Cardiac muscle cell (in vitro differentiated cells and primary cell): ENCODE results near the gene USP37. TPM values are rescaled to one million over a fixed set of nuclear protein-coding genes. Genes with fewer than 3 reads are reported as not detected.
A peak's percentile ranks its signal among the peaks of the same experiment; 100 is the strongest.

Source experiments
- DNase-seq, 2 donors: peaks; one replicate each; pipeline versions ENCODE4 v3.0.0 to v3.0.0-alpha.2; 2010 to 2017; ENCODE audit warnings: low read depth in 1 of 2, low spot score in 1 of 2
- H3K27ac ChIP-seq: fragments of 200-600 bp; sonication (generic); 2 replicates; pipeline ENCODE4 v1.5.1; 2016
- H3K27me3 ChIP-seq: fragments of 200-600 bp; sonication (generic); 2 replicates; pipeline ENCODE4 v1.6.0; 2016; ENCODE audit warnings: control low read depth
- H3K36me3 ChIP-seq: fragments of 200-600 bp; sonication (generic); 2 replicates; pipeline ENCODE4 v1.5.1; 2016; ENCODE audit warnings: control low read depth
- H3K4me1 ChIP-seq: fragments of 200-600 bp; sonication (generic); 2 replicates; pipeline ENCODE4 v1.8.1; 2017; ENCODE audit warnings: low read depth, mild to moderate bottlenecking, mixed run types
- H3K4me3 ChIP-seq: fragments of 200-600 bp; sonication (generic); 2 replicates; pipeline ENCODE4 v1.5.1; 2016; ENCODE audit warnings: mild to moderate bottlenecking
- H3K9me3 ChIP-seq: fragments of 200-600 bp; sonication (generic); 2 replicates; pipeline ENCODE4 v1.5.1; 2017; ENCODE audit warnings: low read depth, mild to moderate bottlenecking, control low read depth
- polyA plus RNA-seq: library from polyadenylated mRNA; unstranded; fragments of >200 nt; fragmentation: Nextera tagmentation; extraction: Ambion mirVana; gene quantifications from 2 replicates; pipeline ENCODE4 v1.2.1, GENCODE V29; 2016
- total RNA-seq: library from RNA; depleted of rRNA; stranded (reverse); fragments of >200 nt; gene quantifications from 2 replicates; pipeline ENCODE4 v1.2.3, GENCODE V29; 2016
- TF ChIP-seq, protein P1 (sequence below): IDR thresholded peaks from 2 replicates; pipeline ENCODE4 v1.5.1; 2012; ENCODE audit warnings: low read depth, mild to moderate bottlenecking, low read length

Gene USP37
- total and polyA plus RNA-seq, 2 experiments from 2014 or later = 5.8 to 14.3 TPM

DNA sequence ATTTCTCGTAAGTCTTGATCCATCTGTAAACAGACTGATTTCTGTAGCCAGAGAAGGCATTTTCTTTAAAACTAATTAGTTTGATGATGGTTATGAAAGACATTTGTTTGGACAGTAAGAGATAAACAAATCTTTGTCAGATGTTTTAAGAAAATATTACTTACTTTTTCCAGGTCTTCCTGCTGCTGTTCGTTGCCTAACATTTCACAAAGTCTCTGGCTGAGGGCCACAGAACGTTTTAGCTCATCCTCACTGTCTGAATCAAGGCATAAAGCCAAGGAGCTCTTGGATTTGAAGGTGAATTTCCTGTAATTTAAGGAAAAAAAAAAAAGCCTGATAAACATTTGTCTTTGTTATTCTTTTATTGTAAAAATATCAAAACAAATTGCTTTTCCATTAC is 91.5 kb downstream of the USP37 start:
- no peak overlapping the region for H3K27ac ChIP-seq
- H3K4me1 ChIP-seq = peaks cover 29% of the 10 kb centered on the region
- no peaks in the 10 kb centered on the region for H3K27me3 ChIP-seq
- no peaks in the 10 kb centered on the region for H3K9me3 ChIP-seq
- peaks cover 29% of the 10 kb centered on the region for H3K36me3 ChIP-seq
- H3K4me3 ChIP-seq = no peak overlapping the region
- DNase-seq = peak in 1 of 2 donors; percentile 47
- TF ChIP-seq, protein P1, sequence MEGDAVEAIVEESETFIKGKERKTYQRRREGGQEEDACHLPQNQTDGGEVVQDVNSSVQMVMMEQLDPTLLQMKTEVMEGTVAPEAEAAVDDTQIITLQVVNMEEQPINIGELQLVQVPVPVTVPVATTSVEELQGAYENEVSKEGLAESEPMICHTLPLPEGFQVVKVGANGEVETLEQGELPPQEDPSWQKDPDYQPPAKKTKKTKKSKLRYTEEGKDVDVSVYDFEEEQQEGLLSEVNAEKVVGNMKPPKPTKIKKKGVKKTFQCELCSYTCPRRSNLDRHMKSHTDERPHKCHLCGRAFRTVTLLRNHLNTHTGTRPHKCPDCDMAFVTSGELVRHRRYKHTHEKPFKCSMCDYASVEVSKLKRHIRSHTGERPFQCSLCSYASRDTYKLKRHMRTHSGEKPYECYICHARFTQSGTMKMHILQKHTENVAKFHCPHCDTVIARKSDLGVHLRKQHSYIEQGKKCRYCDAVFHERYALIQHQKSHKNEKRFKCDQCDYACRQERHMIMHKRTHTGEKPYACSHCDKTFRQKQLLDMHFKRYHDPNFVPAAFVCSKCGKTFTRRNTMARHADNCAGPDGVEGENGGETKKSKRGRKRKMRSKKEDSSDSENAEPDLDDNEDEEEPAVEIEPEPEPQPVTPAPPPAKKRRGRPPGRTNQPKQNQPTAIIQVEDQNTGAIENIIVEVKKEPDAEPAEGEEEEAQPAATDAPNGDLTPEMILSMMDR = no peak

DNA sequence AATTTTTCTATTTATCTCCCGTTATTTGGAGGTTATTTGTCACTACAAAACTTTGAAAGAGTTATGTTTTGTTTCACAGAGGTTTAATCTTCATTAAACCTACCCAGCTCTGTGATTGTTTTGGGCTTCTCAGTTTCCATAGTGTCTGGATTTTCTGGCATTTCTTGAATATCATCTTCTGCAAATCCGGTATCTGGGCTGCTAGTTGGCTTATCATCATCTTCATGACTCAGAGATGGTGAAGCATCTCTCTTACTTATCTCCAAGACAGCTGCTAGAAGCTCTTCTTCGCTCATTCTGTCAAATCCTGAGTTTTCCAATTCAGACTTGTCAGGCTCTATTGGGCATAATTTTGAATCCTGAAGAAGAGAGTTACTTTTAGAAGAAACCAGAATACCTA is 93.6 kb downstream of the USP37 start:
- Histone ChIP-seq H3K4me3 (no peak overlapping the region), H3K9me3 (no peaks in the 10 kb centered on the region), H3K4me1 (peaks cover 29% of the 10 kb centered on the region), H3K27me3 (no peaks in the 10 kb centered on the region), H3K27ac (no peak overlapping the region), H3K36me3 (peaks cover 21% of the 10 kb centered on the region)
- TF ChIP-seq, protein P1 = no peak
- peak in 1 of 2 donors; percentile 6 for DNase-seq

DNA sequence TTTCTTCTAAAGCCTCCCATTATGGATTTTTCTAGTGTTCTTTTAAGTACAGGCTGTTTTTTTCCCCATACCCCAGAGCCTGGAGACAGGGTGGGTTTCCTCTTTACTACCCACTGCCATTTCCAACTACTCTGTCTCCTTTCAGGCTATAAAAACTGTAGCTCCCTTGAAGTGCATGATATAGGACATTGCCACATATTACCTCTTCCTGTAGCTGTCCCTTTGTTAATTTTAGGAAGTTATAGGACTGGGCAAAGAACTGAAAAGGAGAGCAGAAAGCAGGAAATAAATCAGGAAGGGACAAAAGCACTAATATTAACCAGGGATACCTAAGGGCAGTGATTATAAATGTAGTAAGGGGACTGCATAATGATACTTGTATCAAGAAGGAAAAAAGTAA is 95.2 kb downstream of the USP37 start:
- no peak for DNase-seq
- peaks cover 17% of the 10 kb centered on the region for H3K4me1 ChIP-seq
- H3K27me3 ChIP-seq = no peaks in the 10 kb centered on the region
- H3K9me3 ChIP-seq = no peaks in the 10 kb centered on the region
- no peak overlapping the region for H3K4me3 ChIP-seq
- H3K36me3 ChIP-seq = peaks cover 26% of the 10 kb centered on the region
- H3K27ac ChIP-seq = no peak overlapping the region
- TF ChIP-seq, protein P1 = no peak

DNA sequence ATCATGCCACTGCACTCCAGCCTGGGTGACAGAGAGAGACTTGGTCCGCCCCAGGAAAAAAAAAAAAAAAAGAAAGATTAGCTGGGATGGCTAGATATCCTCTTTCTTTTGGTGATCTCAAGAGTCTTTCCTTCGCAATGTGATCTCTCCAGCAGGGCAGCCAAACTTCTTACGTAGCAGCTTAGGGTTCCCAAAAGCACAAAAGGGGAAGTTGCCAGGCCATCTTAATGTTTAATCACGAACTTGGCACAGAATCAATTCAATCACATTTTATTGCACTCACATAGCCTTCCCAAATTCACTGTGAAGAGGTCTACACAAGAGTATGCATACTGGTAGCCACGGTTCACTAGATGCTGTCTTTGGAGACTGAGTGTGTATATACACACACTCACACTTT is 96.2 kb downstream of the USP37 start:
- no peak for DNase-seq
- no peaks in the 10 kb centered on the region for H3K9me3 ChIP-seq
- H3K4me1 ChIP-seq = peaks cover 7% of the 10 kb centered on the region
- TF ChIP-seq, protein P1 = no peak
- no peak overlapping the region for H3K27ac ChIP-seq
- H3K36me3 ChIP-seq = peaks cover 26% of the 10 kb centered on the region
- H3K27me3 ChIP-seq = no peaks in the 10 kb centered on the region
- H3K4me3 ChIP-seq = no peak overlapping the region

DNA sequence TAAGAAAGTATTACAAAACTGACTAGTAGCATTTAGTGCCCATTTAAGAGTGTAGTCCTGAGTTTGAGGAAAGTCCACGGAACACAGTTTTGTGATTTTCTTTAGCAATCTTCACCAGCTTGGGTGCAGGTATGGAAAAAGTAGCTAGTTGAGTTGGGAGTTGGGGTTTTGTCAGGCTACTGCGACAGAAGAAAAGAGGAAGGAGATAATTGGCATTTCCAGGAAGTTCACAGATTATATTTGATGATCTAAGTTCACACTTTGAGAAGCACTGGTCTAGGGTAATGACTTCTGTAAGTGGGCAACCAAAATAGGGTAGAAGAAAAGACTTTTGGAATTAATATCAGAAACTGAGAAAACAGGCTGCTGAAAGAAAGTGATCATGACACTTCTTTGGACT is 97.1 kb downstream of the USP37 start:
- TF ChIP-seq, protein P1 = no peak
- no peaks in the 10 kb centered on the region for H3K9me3 ChIP-seq
- no peaks in the 10 kb centered on the region for H3K4me1 ChIP-seq
- H3K27me3 ChIP-seq = no peaks in the 10 kb centered on the region
- DNase-seq = no peak
- no peak overlapping the region for H3K4me3 ChIP-seq
- peak overlapping the region; percentile 54 for H3K27ac ChIP-seq
- peaks cover 21% of the 10 kb centered on the region for H3K36me3 ChIP-seq

DNA sequence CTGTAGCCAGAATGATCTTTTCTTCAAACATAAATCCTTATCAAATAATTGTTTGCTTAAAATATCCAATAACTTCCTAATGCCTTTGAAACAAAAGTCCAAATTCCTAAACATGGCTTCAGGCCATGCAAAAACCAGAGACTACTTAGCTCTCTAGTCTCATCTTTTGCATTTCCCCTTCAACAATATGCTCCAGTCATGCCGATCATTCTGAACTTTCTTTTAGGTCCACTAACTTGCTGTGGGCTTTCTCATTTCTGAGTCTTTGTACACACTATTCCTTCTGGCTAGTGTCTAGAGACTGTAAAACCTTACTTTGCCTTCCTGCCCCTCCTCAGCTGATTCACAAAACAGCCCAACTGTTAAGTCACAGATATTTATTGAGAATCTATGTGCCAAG is 97.7 kb downstream of the USP37 start:
- H3K27ac ChIP-seq = peak overlapping the region; percentile 54
- DNase-seq = no peak
- TF ChIP-seq, protein P1 = no peak
- H3K36me3 ChIP-seq = peaks cover 20% of the 10 kb centered on the region
- H3K9me3 ChIP-seq = no peaks in the 10 kb centered on the region
- H3K4me1 ChIP-seq = no peaks in the 10 kb centered on the region
- H3K27me3 ChIP-seq = no peaks in the 10 kb centered on the region
- no peak overlapping the region for H3K4me3 ChIP-seq
